GM19193 (cell line): Measurements from ENCODE around the gene LHPP.

Source experiments
- POLR2A ChIP-seq: IDR thresholded peaks from 4 replicates; pipeline ENCODE4 v1.6.1; 2011; ENCODE audit not compliant: insufficient read depth, insufficient read length; ENCODE audit errors: extremely low read depth

The LHPP gene

GRCh38 chr10:124433461-124433860 is 28.2 kb upstream of the LHPP start:
- no peak for TF ChIP-seq POLR2A

- no peak for TF ChIP-seq POLR2A
Measured at GRCh38 chr10:124436191-124436638, 25.4 kb upstream of the LHPP start.

- no peak for TF ChIP-seq POLR2A
Measured at GRCh38 chr10:124446830-124447750, 14.5 kb upstream of the LHPP start.

- TF ChIP-seq POLR2A: no peak
Measured at GRCh38 chr10:124447751-124448466, 13.7 kb upstream of the LHPP start.

GRCh38 chr10:124448696-124449169 is 12.9 kb upstream of the LHPP start:
- no peak for TF ChIP-seq POLR2A

GRCh38 chr10:124449170-124450011 is 12.2 kb upstream of the LHPP start:
- no peak for TF ChIP-seq POLR2A

- TF ChIP-seq POLR2A: no peak
Measured at GRCh38 chr10:124450012-124450782, 11.4 kb upstream of the LHPP start, which contains the start of gene NKX1-2. TSS of gene NKX1-2 (minus strand) at chr10:124450035. CDS start at chr10:124449943, 92 bp downstream.

GRCh38 chr10:124450783-124451057 is 10.9 kb upstream of the LHPP start:
- TF ChIP-seq POLR2A: no peak

- no peak for TF ChIP-seq POLR2A
Measured at GRCh38 chr10:124451276-124451675, 10.3 kb upstream of the LHPP start.

GRCh38 chr10:124453960-124454610 is 7.5 kb upstream of the LHPP start:
- no peak for TF ChIP-seq POLR2A

GRCh38 chr10:124455441-124455840 is 6.2 kb upstream of the LHPP start:
- TF ChIP-seq POLR2A: no peak

- no peak for TF ChIP-seq POLR2A
Measured at GRCh38 chr10:124458473-124458872, 3.1 kb upstream of the LHPP start.

- no peak for TF ChIP-seq POLR2A
Measured at GRCh38 chr10:124458889-124459288, 2.7 kb upstream of the LHPP start.

- no peak for TF ChIP-seq POLR2A
Measured at GRCh38 chr10:124459395-124459794, 2.2 kb upstream of the LHPP start.
